ENCODE data around the gene GYS1.
"Not testable (repeated sequence)": the region's sequence is repeated elsewhere in the genome, so short reads cannot be mapped to it uniquely, and the experiment has no call there.

The GYS1 gene

DNA sequence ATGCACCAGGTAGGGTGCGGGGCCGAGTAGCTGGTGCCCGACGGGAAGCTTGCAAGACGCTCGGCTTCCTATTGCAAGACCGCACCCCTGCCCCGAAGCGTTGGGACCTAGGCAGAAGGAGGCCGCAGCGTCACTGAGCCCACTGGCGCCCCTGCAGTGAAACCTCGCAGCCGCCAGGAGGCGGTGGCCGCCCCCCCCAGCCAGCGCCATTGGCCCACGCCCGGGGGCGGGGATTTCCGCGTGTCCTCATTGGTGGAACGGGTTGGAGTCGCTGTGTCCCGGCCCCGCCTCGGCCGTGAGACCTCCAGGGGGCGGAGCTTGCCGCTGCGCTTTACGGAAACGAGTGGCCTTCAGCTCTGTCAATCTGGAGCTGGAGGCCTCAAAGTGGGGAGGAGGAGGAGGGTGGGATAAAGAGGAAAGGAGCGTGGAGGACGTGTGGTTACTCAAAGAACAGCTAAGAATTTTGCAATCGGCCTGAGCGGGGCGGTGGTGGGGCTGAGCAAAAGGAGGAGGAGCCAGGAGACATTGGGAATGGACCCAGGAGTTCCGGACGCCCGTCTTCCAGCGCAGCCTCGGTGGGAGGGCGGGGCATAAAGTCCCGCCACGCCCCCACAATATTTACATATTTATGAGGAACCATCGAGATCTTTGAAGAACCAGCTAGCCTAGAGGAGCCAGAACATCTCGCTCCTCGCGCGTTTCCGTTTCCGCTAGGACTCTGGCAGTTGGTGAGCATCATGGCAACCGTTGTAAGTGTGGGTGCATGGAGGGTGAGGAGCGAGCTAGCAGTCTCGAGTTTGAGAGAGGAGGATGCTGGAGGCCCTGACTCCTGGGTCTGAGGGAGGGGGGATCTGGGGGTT lies at the start of gene GYS1, which contains the start of gene RUVBL2:
GYS1 (minus strand) TSS at position 135 of the 860 bp plus-strand sequence. CDS start 197 bp downstream, outside the sequence.
RUVBL2 (plus strand) TSS at position 713 of the 860 bp plus-strand sequence; CDS start at position 738, 25 bp downstream.
- peak; percentile 97 for DNase-seq

DNA sequence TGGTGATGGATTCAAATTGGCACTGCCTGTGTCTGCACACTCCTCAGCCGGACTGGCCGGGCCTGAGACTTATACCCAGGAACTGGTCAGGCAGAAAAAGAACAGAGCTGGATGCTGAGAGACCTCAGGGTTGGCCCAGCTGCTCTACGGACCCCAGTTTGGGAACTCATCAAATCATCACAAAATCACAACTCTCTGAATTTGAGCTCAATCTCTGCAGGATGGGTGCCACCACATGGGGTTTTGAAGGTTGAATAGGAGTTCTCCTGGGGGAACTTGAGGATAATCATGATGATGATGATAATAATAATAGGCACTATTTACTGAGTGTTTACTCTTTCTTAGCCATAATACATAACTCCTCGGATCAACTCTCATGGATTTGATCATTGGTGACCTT lies 49.6 kb upstream of the GYS1 start:
- DNase-seq: not testable (repeated sequence)

DNA sequence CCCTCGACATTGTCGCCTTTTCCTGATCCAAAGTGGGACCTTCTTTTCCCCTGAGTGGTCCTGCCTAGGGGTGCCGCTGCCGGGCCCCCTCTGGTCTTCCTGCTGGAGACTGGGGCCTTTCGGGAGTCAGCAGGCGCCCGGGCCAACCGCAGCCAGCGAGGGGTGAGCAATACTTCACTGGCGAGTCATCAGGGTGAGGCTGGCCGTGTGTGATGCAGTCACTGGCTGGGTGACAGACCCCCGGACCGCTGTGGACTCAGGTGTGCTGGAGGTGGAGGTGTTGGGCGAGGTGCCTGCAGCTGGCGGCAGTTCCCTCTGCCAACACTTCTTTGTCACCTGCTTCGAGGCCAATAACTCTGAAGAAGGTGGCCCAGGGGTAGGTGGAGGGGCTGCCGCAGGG lies 49.1 kb upstream of the GYS1 start:
- no peak for DNase-seq

DNA sequence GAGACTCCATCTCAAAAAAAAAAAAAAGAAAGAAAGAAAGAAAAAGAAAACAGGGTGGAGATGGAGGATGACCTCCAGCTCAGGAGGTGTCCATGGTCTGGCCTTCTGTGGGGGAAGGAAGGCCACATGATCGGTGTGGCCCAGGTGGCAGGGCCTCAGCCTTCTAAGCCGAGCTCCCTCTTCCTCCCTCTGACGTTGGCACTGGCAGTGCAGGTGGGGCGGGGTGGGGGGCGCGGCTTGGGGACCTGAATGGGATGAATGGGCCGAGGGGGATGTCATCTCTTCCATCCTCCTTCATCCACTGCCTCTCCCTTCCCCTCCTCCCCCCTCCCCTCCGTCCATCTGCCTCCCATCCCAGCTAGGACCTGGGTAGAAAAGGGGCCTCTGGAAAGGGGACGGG lies 46.6 kb upstream of the GYS1 start:
- not testable (repeated sequence) for DNase-seq

DNA sequence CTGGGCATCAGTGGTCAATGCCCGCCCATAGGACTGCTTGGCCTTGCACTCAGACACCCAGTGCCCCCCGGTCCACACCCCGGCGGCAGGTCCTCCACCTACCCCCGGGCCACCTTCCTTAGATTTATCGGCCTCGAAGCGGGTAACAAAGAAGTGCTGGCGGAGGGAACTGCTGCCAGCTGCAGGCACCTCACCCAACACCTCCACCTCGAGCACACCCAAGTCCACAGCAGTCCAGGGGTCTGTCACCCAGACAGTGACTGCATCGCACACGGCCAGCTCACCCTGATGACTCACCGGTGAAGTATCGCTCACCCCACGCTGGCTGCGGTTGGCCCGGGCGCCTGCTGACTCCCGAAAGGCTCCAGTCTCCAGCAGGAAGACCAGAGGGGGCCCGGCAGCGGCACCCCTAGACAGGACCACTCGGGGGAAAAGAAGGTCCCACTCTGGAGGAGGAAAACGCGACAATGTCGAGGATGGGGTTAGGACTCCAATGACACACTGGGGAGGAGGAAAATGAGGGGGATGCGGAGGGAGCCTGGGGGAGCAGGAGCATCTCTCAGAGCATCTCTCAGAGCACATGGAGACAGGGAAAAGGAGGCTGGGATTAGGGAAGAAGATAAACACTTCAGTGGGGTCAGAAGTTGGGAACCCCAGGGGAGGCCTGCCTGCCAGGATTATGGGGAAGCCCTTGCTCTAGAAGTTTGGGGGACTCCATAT lies 45.6 kb upstream of the GYS1 start:
- not testable (repeated sequence) for DNase-seq

DNA sequence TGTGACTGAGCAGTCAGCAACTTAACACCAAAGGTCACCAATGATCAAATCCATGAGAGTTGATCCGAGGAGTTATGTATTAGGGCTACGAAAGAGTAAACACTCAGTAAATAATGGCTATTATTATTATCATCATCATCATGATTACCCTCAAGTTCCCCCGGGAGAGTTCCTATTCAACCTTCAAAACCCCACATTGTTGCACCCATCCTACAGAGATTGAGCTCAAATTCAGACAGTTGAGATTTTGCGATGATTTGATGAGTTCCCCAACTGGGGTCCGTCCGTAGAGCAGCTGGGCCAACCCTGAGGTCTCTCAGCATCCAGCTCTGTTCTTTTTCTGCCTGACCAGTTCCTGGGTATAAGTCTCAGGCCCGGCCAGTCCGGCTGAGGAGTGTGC lies 45.0 kb upstream of the GYS1 start:
- DNase-seq: not testable (repeated sequence)

DNA sequence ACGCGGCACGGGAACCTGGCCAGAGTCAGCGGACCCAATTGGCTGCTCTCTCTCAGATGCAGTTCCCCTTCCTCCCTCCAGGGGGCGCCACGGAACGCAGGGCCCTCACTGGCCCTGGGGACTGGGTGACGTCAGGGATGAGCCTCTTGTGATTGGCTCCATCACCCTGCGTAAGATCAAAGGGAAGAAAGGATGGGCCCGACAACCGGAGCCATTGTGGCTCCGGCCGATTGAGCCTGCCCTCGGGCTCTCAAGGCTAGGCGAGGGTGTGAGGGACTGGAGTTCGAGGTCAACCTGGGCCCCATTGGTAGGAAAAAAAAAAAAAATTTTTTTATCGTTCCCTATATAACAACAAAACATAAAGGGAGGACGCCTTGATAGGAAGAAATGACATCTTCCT lies 43.7 kb upstream of the GYS1 start, which contains the start of gene CGB1:
CGB1 (minus strand) TSS at position 81 of the 400 bp plus-strand sequence. CDS start 184 bp downstream, outside the sequence.
- DNase-seq: not testable (repeated sequence)

DNA sequence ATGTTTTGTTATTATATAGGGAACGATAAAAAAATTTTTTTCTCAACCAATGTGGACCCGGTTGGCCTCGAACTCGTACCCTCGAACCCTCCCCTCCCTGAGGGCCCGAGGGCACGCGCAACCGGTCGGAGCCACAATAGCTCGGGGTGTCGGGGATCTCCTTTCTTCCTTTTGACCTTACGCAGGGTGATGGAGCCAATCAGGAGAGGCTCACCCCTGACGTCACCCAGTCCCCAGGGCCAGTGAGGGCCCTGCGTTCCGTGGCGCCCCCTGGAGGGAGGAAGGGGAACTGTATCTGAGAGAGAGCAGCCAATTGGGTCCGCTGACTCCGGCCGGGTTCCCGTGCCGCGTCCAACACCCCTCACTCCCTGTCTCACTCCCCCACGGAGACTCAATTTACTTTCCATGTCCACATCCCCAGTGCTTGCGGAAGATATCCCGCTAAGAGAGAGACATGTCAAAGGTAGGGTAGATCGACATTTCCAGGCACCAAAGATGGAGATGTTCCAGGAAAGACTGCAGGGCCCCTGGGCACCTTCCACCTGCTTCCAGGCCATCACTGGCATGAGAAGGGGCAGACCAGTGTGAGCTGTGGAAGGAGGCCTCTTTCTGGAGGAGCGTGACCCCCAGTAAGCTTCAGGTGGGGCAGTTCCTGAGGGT lies 38.7 kb upstream of the GYS1 start, which contains the start of gene CGB2:
CGB2 (plus strand) TSS at position 249 of the 660 bp plus-strand sequence; CDS start at position 455, 206 bp downstream.
- not testable (repeated sequence) for DNase-seq

DNA sequence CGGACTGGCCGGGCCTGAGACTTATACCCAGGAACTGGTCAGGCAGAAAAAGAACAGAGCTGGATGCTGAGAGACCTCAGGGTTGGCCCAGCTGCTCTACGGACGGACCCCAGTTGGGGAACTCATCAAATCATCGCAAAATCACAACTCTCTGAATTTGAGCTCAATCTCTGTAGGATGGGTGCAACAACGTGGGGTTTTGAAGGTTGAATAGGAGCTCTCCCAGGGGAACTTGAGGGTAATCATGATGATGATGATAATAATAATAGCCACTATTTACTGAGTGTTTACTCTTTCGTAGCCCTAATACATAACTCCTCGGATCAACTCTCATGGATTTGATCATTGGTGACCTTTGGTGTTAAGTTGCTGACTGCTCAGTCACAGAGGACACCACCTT lies 37.2 kb upstream of the GYS1 start:
- not testable (repeated sequence) for DNase-seq

DNA sequence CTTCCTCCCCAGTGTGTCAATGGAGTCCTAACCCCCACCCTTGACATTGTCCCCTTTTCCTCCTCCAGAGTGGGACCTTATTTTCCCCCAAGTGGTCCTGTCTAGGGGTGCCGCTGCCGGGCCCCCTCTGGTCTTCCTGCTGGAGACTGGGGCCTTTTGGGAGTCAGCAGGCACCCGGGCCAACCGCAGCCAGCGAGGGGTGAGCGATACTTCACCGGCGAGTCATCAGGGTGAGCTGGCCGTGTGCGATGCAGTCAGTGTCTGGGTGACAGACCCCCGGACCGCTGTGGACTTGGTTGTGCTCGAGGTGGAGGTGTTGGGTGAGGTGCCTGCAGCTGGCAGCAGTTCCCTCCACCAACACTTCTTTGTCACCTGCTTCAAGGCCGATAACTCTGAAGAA lies 36.6 kb upstream of the GYS1 start:
- not testable (repeated sequence) for DNase-seq

DNA sequence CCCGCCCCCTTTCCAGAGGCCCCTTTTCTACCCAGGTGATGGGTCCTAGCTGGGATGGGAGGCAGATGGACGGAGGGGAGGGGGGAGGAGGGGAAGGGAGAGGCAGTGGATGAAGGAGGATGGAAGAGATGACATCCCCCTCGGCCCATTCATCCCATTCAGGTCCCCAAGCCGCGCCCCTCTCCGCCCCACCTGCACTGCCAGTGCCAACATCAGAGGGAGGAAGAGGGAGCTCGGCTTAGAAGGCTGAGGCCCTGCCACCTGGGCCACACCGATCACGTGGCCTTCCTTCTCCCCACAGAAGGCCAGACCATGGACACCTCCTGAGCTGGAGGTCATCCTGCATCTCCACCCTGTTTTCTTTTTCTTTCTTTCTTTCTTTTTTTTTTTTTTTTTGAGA lies 35.6 kb upstream of the GYS1 start:
- not testable (repeated sequence) for DNase-seq

DNA sequence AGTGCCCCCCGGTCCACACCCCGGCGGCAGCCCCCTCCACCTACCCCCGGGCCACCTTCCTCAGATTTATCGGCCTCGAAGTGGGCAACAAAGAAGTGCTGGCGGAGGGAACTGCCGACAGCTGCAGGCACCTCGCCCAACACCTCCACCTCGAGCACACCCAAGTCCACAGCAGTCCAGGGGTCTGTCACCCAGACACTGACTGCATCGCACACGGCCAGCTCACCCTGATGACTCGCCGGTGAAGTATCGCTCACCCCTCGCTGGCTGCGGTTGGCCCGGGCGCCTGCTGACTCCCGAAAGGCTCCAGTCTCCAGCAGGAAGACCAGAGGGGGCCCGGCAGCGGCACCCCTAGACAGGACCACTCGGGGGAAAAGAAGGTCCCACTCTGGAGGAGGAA lies 32.5 kb upstream of the GYS1 start:
- not testable (repeated sequence) for DNase-seq

DNA sequence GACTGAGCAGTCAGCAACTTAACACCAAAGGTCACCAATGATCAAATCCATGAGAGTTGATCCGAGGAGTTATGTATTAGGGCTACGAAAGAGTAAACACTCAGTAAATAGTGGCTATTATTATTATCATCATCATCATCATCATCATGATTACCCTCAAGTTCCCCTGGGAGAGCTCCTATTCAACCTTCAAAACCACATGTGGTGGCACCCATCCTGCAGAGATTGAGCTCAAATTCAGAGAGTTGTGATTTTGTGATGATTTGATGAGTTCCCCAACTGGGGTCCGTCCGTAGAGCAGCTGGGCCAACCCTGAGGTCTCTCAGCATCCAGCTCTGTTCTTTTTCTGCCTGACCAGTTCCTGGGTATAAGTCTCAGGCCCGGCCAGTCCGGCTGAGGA lies 32.0 kb upstream of the GYS1 start:
- not testable (repeated sequence) for DNase-seq

DNA sequence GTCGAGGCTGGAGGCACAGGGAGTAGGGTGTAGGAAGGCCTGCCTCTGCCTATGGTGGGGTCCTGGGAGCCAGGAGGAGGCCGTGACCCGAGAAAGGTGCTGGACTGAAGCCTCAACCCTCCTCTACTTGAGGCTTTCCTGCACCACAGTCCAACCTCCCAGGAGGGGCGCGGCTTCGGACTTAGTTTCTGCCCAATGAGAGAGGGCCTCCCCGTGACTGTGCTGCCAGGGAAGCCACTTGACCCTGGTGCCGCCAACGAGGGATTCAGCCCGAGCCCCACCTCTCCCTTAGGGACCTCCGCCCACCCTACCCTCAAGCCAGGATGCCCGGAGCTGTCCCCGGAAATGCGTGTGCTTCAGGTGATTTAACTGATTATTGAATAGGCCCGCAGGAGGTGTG lies 31.1 kb upstream of the GYS1 start, which contains the start of gene CGB3:
CGB3 (minus strand) TSS at position 101 of the 400 bp plus-strand sequence. CDS start 362 bp downstream, outside the sequence.
- not testable (repeated sequence) for DNase-seq

DNA sequence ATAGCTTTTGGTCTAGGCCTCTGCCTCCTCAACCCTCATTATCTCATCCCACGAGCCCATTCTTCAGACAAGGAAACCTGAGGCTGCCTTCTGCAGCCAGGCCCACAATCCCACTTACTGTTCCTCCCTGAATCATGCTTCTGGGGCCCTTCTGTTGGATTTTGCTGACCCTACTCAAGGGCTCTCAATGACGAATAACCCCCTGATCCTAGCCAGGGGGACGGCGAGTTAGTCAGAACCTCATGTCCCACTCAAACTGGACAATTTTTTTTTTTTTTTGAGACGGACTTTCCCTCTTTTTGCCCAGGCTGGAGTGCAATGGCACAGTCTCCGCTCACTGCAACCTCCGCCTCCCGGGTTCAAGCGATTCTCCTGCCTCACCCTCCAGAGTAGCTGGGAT lies 29.0 kb upstream of the GYS1 start:
- no peak for DNase-seq

DNA sequence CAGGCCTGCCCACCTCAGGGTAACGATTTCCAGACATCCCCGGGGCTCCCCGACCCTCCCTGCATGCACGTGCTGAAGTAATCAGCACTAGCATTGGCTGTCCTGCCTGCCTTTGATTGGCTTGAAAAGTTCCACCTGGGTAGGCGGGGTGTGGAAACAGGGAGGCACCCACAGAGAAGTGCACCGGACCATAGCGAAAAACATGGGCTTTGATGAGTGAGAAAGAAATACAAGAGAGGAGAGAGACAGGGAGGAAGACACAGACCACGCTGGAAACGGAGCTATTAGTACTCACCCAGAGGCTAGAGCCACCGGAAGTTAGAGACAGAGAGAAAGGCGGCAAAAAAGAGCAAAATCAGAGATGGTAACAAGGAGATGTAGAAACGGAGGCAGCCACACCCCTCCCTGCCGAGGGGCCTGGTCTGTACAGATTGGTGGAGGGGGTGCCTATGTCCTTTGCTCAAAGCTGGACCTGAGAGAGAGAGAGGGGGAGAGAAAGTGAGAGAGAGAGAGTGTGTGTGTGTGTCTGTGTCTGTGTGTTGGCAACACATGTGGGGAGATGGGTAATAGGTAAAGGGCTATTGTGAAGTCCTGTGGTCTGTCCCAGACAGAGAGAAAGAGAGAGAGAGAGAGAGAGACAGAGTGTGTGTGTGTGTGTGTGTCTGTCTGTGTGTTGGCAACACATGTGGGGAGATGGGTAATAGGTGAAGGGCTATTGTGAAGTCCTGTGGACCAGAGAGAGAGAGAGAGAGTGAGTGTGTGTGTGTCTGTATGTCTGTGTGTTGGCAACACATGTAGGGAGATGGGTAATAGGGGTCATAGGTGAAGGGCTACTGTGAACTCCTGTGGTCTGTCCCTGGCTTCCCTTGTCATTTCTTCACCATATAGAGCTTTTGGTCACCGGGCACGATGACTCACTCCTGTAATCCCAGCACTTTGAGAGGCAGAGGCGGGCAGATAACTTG lies 28.1 kb upstream of the GYS1 start:
- DNase-seq: no peak

DNA sequence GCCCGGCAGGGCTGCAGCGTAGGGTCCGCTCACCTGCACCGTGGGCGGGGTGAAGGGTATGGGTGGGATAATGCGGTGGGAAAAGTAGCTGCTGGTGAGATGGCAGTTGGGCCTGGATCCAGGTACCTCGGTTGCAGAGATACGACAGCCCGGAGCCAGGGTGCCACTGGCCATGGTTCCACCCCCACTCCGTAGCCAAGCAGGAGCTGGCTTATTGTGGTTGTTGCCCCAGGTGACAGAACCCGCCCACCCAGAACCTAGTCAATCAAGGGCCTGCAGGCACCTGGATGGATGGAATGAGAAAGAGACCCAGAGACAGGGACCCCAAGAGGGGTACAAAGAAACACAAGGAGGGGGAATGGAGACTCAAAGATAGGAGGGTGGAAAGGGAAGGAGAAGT lies 27.2 kb upstream of the GYS1 start:
- DNase-seq: no peak

DNA sequence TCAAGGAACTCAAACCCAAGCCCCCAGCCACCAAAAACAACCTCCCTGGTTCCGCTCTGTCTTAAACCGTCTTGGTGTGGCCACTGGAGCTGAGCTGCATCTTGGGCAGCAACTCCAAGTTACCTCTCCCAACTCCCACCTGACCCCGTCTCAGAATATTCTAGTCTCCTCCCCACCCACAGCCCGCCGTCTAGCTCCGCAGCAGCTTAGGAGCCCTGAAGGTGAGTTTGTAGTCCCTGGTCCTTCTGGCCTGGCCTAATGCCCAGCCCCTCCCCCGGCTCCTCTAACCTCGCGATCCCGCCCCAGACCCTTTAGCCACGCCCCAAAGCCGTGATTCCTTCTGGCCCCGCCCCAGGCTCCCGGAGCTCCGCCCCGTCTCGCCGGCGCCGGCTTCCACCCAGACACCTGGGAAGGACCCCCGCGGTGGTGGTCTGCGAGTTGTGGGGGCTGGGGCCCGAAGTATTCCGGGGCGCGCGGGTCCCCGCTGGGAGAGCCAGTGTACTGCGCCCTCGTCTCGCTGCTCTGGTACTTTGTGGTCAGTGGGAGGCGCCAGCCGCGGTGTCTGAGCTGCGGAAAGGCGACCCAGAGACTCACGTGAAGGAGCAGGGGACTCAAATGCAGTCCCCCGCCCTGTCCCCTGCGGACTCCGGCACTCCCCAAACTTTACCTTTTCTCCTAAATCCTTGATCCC lies 26.3 kb upstream of the GYS1 start:
- DNase-seq: no peak

DNA sequence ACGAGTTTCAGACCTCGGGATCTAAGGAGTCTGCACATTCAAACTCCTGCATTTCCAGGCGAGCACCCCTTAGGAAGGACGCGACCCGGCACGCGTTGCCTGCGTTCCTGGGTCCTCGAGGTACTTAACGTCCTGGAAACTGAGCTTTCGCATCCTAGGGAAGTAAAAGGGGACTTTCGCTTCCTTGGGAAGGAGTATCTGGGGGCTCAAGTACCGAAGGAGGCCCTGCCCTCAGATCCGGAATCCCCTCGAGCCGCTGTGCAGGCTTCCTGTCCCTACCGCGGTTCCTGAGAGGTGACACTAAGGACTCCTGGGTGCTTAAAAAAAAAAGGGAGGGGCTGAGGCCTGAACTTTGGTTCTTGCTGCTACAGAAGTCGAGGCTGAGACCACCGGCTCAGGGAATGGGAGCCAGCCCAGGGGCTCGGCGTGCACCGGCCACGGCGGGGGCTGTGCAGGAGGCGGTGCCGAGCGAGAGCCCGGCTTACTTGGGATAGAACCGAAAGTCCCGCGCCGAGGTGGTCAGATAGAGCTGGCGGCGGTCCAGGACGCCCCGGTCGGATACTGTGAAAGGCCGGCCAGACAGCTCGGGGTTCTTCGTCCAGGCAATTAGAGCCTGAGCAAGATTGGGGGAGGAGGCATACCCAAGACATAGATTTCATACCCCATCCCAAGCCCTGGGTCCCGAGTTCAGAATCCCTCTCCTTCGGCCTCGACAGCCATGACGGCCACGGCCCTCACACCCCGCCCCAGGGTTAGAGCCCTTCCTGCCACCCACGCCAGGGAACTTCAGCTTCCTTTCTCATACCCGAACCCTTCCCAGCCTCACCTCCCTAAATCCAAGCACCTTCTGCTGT lies 25.5 kb upstream of the GYS1 start:
- not testable (repeated sequence) for DNase-seq

Data from T1000 (cell line).